ENCODE data around the gene RERE.

DNA sequence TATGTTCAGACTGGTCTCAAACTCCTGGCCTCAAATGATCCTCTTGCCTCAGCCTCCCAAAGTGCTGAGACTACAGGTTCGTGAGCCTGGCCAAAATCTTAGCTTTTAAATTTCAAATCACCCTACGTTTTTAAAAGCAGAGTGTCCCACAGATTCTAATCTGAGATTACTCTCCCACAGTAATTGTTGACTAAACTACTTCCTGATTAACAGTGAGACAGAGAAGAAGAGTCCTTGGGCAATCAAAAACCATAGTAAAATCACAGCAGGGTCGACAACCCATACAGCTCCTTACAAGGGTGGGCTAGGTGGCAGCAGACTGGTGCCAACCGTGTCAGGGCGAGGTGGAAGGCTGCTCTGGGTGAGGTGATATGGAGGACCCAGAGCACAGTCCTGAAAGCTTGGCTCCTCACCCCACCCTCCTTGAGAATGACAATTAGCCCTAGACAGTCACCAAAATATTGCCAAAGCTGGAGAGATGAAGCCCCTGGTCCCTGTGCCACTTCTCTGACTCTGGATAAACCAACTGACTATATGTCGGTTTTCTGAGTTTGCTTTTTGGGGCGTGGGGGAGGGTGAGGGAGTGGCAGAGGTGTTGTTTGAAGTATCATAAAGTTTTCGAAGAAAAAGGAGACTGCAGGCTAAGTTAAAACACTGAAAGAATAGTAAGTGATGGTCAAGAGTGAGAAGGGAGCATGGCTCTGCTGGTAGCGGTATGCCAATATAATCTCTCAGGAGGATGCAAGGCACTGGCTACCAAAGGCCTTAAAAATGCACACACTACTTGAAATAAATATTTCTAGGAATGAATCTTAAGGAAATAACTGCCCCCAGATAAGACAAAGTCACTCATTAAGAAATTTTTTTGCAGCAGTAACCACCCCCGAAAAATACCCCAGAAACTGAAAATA lies 412.7 kb downstream of the RERE start:
- TF ChIP-seq EZH2 (IDR thresholded peaks at IDR 0.05; ENCODE audit: low read depth, unreplicated experiment) (no peak), POLR2AphosphoS5 (IDR thresholded peaks at IDR 0.05; ENCODE audit: low read depth) (no peak), JUNB (IDR thresholded peaks at IDR 0.05; ENCODE audit: unreplicated experiment) (no peak), ZNF331 (CRISPR knock-in tag; IDR thresholded peaks at IDR 0.05; ENCODE audit: low read depth) (no peak), EZH2phosphoT487 (IDR thresholded peaks at IDR 0.05; ENCODE audit: unreplicated experiment) (no peak), CREB1 (CRISPR knock-in tag; IDR thresholded peaks at IDR 0.05; ENCODE audit: low read depth) (no peak)
- TF ChIP-seq, protein P1, sequence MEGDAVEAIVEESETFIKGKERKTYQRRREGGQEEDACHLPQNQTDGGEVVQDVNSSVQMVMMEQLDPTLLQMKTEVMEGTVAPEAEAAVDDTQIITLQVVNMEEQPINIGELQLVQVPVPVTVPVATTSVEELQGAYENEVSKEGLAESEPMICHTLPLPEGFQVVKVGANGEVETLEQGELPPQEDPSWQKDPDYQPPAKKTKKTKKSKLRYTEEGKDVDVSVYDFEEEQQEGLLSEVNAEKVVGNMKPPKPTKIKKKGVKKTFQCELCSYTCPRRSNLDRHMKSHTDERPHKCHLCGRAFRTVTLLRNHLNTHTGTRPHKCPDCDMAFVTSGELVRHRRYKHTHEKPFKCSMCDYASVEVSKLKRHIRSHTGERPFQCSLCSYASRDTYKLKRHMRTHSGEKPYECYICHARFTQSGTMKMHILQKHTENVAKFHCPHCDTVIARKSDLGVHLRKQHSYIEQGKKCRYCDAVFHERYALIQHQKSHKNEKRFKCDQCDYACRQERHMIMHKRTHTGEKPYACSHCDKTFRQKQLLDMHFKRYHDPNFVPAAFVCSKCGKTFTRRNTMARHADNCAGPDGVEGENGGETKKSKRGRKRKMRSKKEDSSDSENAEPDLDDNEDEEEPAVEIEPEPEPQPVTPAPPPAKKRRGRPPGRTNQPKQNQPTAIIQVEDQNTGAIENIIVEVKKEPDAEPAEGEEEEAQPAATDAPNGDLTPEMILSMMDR (conservative IDR thresholded peaks at IDR 0.05; ENCODE audit: low read depth in 2 of 2): no peak
- TF ChIP-seq, protein P2, sequence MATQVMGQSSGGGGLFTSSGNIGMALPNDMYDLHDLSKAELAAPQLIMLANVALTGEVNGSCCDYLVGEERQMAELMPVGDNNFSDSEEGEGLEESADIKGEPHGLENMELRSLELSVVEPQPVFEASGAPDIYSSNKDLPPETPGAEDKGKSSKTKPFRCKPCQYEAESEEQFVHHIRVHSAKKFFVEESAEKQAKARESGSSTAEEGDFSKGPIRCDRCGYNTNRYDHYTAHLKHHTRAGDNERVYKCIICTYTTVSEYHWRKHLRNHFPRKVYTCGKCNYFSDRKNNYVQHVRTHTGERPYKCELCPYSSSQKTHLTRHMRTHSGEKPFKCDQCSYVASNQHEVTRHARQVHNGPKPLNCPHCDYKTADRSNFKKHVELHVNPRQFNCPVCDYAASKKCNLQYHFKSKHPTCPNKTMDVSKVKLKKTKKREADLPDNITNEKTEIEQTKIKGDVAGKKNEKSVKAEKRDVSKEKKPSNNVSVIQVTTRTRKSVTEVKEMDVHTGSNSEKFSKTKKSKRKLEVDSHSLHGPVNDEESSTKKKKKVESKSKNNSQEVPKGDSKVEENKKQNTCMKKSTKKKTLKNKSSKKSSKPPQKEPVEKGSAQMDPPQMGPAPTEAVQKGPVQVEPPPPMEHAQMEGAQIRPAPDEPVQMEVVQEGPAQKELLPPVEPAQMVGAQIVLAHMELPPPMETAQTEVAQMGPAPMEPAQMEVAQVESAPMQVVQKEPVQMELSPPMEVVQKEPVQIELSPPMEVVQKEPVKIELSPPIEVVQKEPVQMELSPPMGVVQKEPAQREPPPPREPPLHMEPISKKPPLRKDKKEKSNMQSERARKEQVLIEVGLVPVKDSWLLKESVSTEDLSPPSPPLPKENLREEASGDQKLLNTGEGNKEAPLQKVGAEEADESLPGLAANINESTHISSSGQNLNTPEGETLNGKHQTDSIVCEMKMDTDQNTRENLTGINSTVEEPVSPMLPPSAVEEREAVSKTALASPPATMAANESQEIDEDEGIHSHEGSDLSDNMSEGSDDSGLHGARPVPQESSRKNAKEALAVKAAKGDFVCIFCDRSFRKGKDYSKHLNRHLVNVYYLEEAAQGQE (IDR thresholded peaks at IDR 0.05; ENCODE audit: unreplicated experiment): no peak
- TF ChIP-seq, protein P3, sequence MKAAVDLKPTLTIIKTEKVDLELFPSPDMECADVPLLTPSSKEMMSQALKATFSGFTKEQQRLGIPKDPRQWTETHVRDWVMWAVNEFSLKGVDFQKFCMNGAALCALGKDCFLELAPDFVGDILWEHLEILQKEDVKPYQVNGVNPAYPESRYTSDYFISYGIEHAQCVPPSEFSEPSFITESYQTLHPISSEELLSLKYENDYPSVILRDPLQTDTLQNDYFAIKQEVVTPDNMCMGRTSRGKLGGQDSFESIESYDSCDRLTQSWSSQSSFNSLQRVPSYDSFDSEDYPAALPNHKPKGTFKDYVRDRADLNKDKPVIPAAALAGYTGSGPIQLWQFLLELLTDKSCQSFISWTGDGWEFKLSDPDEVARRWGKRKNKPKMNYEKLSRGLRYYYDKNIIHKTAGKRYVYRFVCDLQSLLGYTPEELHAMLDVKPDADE (IDR thresholded peaks at IDR 0.05): no peak
